ENCODE results near the gene UGT1A4. TPM values are rescaled to one million over a fixed set of nuclear protein-coding genes. Genes with fewer than 3 reads are reported as not detected.

Gene UGT1A4
- total and polyA plus RNA-seq, 10 of the 15 experiments (the other 5 are each of a cell fraction or from before 2014, with no cell fraction given): not detected

- TF ChIP-seq CUX1 (IDR thresholded peaks at IDR 0.05; ENCODE audit: insufficient replicate concordance, low read depth, low read length): no peak
- TF ChIP-seq SMAD1 (IDR thresholded peaks at IDR 0.05; ENCODE audit: low read depth, partially characterized antibody): no peak
- no peak for TF ChIP-seq TAF1 (IDR thresholded peaks at IDR 0.05; ENCODE audit: borderline replicate concordance, low read depth, low read length)
- TF ChIP-seq, protein P1, sequence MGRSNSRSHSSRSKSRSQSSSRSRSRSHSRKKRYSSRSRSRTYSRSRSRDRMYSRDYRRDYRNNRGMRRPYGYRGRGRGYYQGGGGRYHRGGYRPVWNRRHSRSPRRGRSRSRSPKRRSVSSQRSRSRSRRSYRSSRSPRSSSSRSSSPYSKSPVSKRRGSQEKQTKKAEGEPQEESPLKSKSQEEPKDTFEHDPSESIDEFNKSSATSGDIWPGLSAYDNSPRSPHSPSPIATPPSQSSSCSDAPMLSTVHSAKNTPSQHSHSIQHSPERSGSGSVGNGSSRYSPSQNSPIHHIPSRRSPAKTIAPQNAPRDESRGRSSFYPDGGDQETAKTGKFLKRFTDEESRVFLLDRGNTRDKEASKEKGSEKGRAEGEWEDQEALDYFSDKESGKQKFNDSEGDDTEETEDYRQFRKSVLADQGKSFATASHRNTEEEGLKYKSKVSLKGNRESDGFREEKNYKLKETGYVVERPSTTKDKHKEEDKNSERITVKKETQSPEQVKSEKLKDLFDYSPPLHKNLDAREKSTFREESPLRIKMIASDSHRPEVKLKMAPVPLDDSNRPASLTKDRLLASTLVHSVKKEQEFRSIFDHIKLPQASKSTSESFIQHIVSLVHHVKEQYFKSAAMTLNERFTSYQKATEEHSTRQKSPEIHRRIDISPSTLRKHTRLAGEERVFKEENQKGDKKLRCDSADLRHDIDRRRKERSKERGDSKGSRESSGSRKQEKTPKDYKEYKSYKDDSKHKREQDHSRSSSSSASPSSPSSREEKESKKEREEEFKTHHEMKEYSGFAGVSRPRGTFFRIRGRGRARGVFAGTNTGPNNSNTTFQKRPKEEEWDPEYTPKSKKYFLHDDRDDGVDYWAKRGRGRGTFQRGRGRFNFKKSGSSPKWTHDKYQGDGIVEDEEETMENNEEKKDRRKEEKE (IDR thresholded peaks at IDR 0.05): no peak
- TF ChIP-seq, protein P2, sequence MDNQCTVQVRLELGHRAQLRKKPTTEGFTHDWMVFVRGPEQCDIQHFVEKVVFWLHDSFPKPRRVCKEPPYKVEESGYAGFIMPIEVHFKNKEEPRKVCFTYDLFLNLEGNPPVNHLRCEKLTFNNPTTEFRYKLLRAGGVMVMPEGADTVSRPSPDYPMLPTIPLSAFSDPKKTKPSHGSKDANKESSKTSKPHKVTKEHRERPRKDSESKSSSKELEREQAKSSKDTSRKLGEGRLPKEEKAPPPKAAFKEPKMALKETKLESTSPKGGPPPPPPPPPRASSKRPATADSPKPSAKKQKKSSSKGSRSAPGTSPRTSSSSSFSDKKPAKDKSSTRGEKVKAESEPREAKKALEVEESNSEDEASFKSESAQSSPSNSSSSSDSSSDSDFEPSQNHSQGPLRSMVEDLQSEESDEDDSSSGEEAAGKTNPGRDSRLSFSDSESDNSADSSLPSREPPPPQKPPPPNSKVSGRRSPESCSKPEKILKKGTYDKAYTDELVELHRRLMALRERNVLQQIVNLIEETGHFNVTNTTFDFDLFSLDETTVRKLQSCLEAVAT (IDR thresholded peaks at IDR 0.05): no peak
- TF ChIP-seq CHD4 (IDR thresholded peaks at IDR 0.05): no peak
- no peak for TF ChIP-seq YBX1 (IDR thresholded peaks at IDR 0.05)
- no peak for TF ChIP-seq YY1 (IDR thresholded peaks at IDR 0.05; ENCODE audit: low read depth, low read length)
These were observed 103.7 kb downstream of the UGT1A4 start (continued) for GRCh38 chr2:233822101-233822771.

Other genes with a start within 250 kb of the UGT1A4 start
Only the 7 nearest of the 12 such genes appear.
- not detected in 2 replicates for gene UGT1A9, start 46.8 kb upstream of the UGT1A4 start, total RNA-seq (2014; rRNA removed)
- not detected in 2 replicates for gene UGT1A9, start 46.8 kb upstream of the UGT1A4 start, total RNA-seq (2014; rRNA removed; fragmentation: Illumina TruSeq; extraction: Trizol)
- gene UGT1A9, start 46.8 kb upstream of the UGT1A4 start, total RNA-seq (2021): not detected in 2 replicates
- not detected in 2 replicates for gene UGT1A9, start 46.8 kb upstream of the UGT1A4 start, polyA plus RNA-seq (2011; rRNA removed)
- not detected in 2 replicates for gene UGT1A9, start 46.8 kb upstream of the UGT1A4 start, polyA plus RNA-seq (2014; fragmentation: Illumina TruSeq; extraction: Trizol)
- gene UGT1A9, start 46.8 kb upstream of the UGT1A4 start, polyA plus RNA-seq (2014; fragmentation: Nextera tagmentation; extraction: Ambion mirVana): not detected
- gene UGT1A9, start 46.8 kb upstream of the UGT1A4 start, polyA plus RNA-seq (2014; rRNA removed): not detected in 2 replicates
- under 1 TPM in 1 of 2 experiments, not detected in 1; 0.07 TPM for gene UGT1A9, start 46.8 kb upstream of the UGT1A4 start, polyA plus RNA-seq (2016; fragmentation: Nextera tagmentation; extraction: Ambion mirVana)
- gene UGT1A7, start 36.8 kb upstream of the UGT1A4 start, total RNA-seq (2014; rRNA removed): not detected in 2 replicates
- not detected in 2 replicates for gene UGT1A7, start 36.8 kb upstream of the UGT1A4 start, total RNA-seq (2014; rRNA removed; fragmentation: Illumina TruSeq; extraction: Trizol)
- not detected in 2 replicates for gene UGT1A7, start 36.8 kb upstream of the UGT1A4 start, total RNA-seq (2021)
- gene UGT1A7, start 36.8 kb upstream of the UGT1A4 start, polyA plus RNA-seq (2011; rRNA removed): not detected in 2 replicates
- gene UGT1A7, start 36.8 kb upstream of the UGT1A4 start, polyA plus RNA-seq (2014; fragmentation: Illumina TruSeq; extraction: Trizol): not detected in 2 replicates
- gene UGT1A7, start 36.8 kb upstream of the UGT1A4 start, polyA plus RNA-seq (2014; fragmentation: Nextera tagmentation; extraction: Ambion mirVana): not detected
- gene UGT1A7, start 36.8 kb upstream of the UGT1A4 start, polyA plus RNA-seq (2014; rRNA removed): not detected in 2 replicates
- not detected for gene UGT1A7, start 36.8 kb upstream of the UGT1A4 start, polyA plus RNA-seq (2016; fragmentation: Nextera tagmentation; extraction: Ambion mirVana)
- gene UGT1A6, start 25.8 kb upstream of the UGT1A4 start, total RNA-seq (2014; rRNA removed): not detected in 2 replicates
- not detected in 2 replicates for gene UGT1A6, start 25.8 kb upstream of the UGT1A4 start, total RNA-seq (2014; rRNA removed; fragmentation: Illumina TruSeq; extraction: Trizol)
- gene UGT1A6, start 25.8 kb upstream of the UGT1A4 start, total RNA-seq (2021): not detected in 2 replicates
- gene UGT1A6, start 25.8 kb upstream of the UGT1A4 start, polyA plus RNA-seq (2011; rRNA removed): not detected in 2 replicates
- gene UGT1A6, start 25.8 kb upstream of the UGT1A4 start, polyA plus RNA-seq (2014; fragmentation: Illumina TruSeq; extraction: Trizol): not detected in 2 replicates
- not detected for gene UGT1A6, start 25.8 kb upstream of the UGT1A4 start, polyA plus RNA-seq (2014; fragmentation: Nextera tagmentation; extraction: Ambion mirVana)
- gene UGT1A6, start 25.8 kb upstream of the UGT1A4 start, polyA plus RNA-seq (2014; rRNA removed): not detected in 2 replicates
- not detected for gene UGT1A6, start 25.8 kb upstream of the UGT1A4 start, polyA plus RNA-seq (2016; fragmentation: Nextera tagmentation; extraction: Ambion mirVana)
- not detected in 2 replicates for gene UGT1A5, start 5.8 kb upstream of the UGT1A4 start, total RNA-seq (2014; rRNA removed)
- gene UGT1A5, start 5.8 kb upstream of the UGT1A4 start, total RNA-seq (2014; rRNA removed; fragmentation: Illumina TruSeq; extraction: Trizol): not detected in 2 replicates
- gene UGT1A5, start 5.8 kb upstream of the UGT1A4 start, total RNA-seq (2021): not detected in 2 replicates
- not detected in 2 replicates for gene UGT1A5, start 5.8 kb upstream of the UGT1A4 start, polyA plus RNA-seq (2011; rRNA removed)
- gene UGT1A5, start 5.8 kb upstream of the UGT1A4 start, polyA plus RNA-seq (2014; fragmentation: Illumina TruSeq; extraction: Trizol): not detected in 2 replicates
- not detected for gene UGT1A5, start 5.8 kb upstream of the UGT1A4 start, polyA plus RNA-seq (2014; fragmentation: Nextera tagmentation; extraction: Ambion mirVana)
- not detected in 2 replicates for gene UGT1A5, start 5.8 kb upstream of the UGT1A4 start, polyA plus RNA-seq (2014; rRNA removed)
- not detected for gene UGT1A5, start 5.8 kb upstream of the UGT1A4 start, polyA plus RNA-seq (2016; fragmentation: Nextera tagmentation; extraction: Ambion mirVana)
- gene UGT1A3, start 10.3 kb downstream of the UGT1A4 start, total RNA-seq (2014; rRNA removed): not detected in 2 replicates
- gene UGT1A3, start 10.3 kb downstream of the UGT1A4 start, total RNA-seq (2014; rRNA removed; fragmentation: Illumina TruSeq; extraction: Trizol): not detected in 2 replicates
- gene UGT1A3, start 10.3 kb downstream of the UGT1A4 start, total RNA-seq (2021): not detected in 2 replicates
- gene UGT1A3, start 10.3 kb downstream of the UGT1A4 start, polyA plus RNA-seq (2011; rRNA removed): not detected in 2 replicates
- not detected in 2 replicates for gene UGT1A3, start 10.3 kb downstream of the UGT1A4 start, polyA plus RNA-seq (2014; fragmentation: Illumina TruSeq; extraction: Trizol)
- gene UGT1A3, start 10.3 kb downstream of the UGT1A4 start, polyA plus RNA-seq (2014; fragmentation: Nextera tagmentation; extraction: Ambion mirVana): not detected
- not detected in 2 replicates for gene UGT1A3, start 10.3 kb downstream of the UGT1A4 start, polyA plus RNA-seq (2014; rRNA removed)
- not detected for gene UGT1A3, start 10.3 kb downstream of the UGT1A4 start, polyA plus RNA-seq (2016; fragmentation: Nextera tagmentation; extraction: Ambion mirVana)
- not detected in 2 replicates for gene UGT1A1, start 41.5 kb downstream of the UGT1A4 start, total RNA-seq (2014; rRNA removed)
- not detected in 2 replicates for gene UGT1A1, start 41.5 kb downstream of the UGT1A4 start, total RNA-seq (2014; rRNA removed; fragmentation: Illumina TruSeq; extraction: Trizol)
- gene UGT1A1, start 41.5 kb downstream of the UGT1A4 start, total RNA-seq (2021): not detected in 2 replicates
- gene UGT1A1, start 41.5 kb downstream of the UGT1A4 start, polyA plus RNA-seq (2011; rRNA removed): not detected in 2 replicates
- not detected in 2 replicates for gene UGT1A1, start 41.5 kb downstream of the UGT1A4 start, polyA plus RNA-seq (2014; fragmentation: Illumina TruSeq; extraction: Trizol)
- gene UGT1A1, start 41.5 kb downstream of the UGT1A4 start, polyA plus RNA-seq (2014; fragmentation: Nextera tagmentation; extraction: Ambion mirVana): not detected
- gene UGT1A1, start 41.5 kb downstream of the UGT1A4 start, polyA plus RNA-seq (2014; rRNA removed): not detected in 2 replicates
- gene UGT1A1, start 41.5 kb downstream of the UGT1A4 start, polyA plus RNA-seq (2016; fragmentation: Nextera tagmentation; extraction: Ambion mirVana): not detected
- not detected in 2 replicates for gene MROH2A, start 59.6 kb downstream of the UGT1A4 start, total RNA-seq (2014; rRNA removed)
- not detected in 2 replicates for gene MROH2A, start 59.6 kb downstream of the UGT1A4 start, total RNA-seq (2014; rRNA removed; fragmentation: Illumina TruSeq; extraction: Trizol)
- not detected in 2 replicates for gene MROH2A, start 59.6 kb downstream of the UGT1A4 start, total RNA-seq (2021)
- not detected in 2 replicates for gene MROH2A, start 59.6 kb downstream of the UGT1A4 start, polyA plus RNA-seq (2011; rRNA removed)
- gene MROH2A, start 59.6 kb downstream of the UGT1A4 start, polyA plus RNA-seq (2014; fragmentation: Illumina TruSeq; extraction: Trizol): not detected in 2 replicates
- not detected for gene MROH2A, start 59.6 kb downstream of the UGT1A4 start, polyA plus RNA-seq (2014; fragmentation: Nextera tagmentation; extraction: Ambion mirVana)
- not detected in 2 replicates for gene MROH2A, start 59.6 kb downstream of the UGT1A4 start, polyA plus RNA-seq (2014; rRNA removed)
- not detected for gene MROH2A, start 59.6 kb downstream of the UGT1A4 start, polyA plus RNA-seq (2016; fragmentation: Nextera tagmentation; extraction: Ambion mirVana)

Measured in GM12878 (cell line).